Measurements from ENCODE around the gene CNTNAP2. TPM values are rescaled to one million over a fixed set of nuclear protein-coding genes. Genes with fewer than 3 reads are reported as not detected.

CNTNAP2 gene
- total and polyA plus RNA-seq, 2 donors (not counting 1 experiment from before 2014, with no cell fraction given): not detected

- Histone ChIP-seq H3K9ac (ENCODE audit: insufficient read depth, low read length) (no peak overlapping the region), H2AFZ (ENCODE audit: low read length) (no peak overlapping the region), H4K20me1 (ENCODE audit: control insufficient read depth, extremely low read depth, insufficient read depth, low read length) (no peaks in the 10 kb centered on the region), H3K4me1 (ENCODE audit: control insufficient read depth, extremely low read depth, insufficient read depth, low read length) (no peaks in the 10 kb centered on the region), H3K36me3 (ENCODE audit: control insufficient read depth, insufficient read depth, low read length) (no peaks in the 10 kb centered on the region), H3K4me2 (ENCODE audit: extremely low read depth, insufficient read depth, low read length) (no peak overlapping the region), H3K27ac (ENCODE audit: insufficient read depth, low read length) (no peak overlapping the region), H3K4me3 (replicated peaks in 1 of 4; ENCODE audit: control extremely low read depth in 1 of 4, insufficient read depth in 1 of 4, low read depth in 3 of 4, low read length in 4 of 4) (no peak overlapping the region), H3K27me3 (ENCODE audit: control insufficient read depth, insufficient read depth, low read length) (no peaks in the 10 kb centered on the region), H3K79me2 (ENCODE audit: control insufficient read depth, insufficient read depth, low read length) (no peaks in the 10 kb centered on the region), H3K9me3 (ENCODE audit: control insufficient read depth, insufficient read depth, low read depth, low read length) (no peaks in the 10 kb centered on the region)
- peak in 1 of 2 donors; percentile 24 for DNase-seq (ENCODE audit: low read depth in 2 of 2)
- no peak for TF ChIP-seq CTCF (conservative IDR thresholded peaks at IDR 0.05 in 1 of 2, IDR thresholded peaks at IDR 0.05 in 1 of 2; ENCODE audit: low read depth in 1 of 2, low read length in 2 of 2)
- TF ChIP-seq EZH2 (IDR thresholded peaks at IDR 0.05; ENCODE audit: low read length, missing control alignments): no peak
These were observed 688.5 kb downstream of the CNTNAP2 start for GRCh38 chr7:146805082-146805481.

- Histone ChIP-seq H3K27me3 (ENCODE audit: control insufficient read depth, insufficient read depth, low read length) (no peaks in the 10 kb centered on the region), H3K4me1 (ENCODE audit: control insufficient read depth, extremely low read depth, insufficient read depth, low read length) (no peaks in the 10 kb centered on the region), H3K9ac (ENCODE audit: insufficient read depth, low read length) (no peak overlapping the region), H3K36me3 (ENCODE audit: control insufficient read depth, insufficient read depth, low read length) (no peaks in the 10 kb centered on the region), H3K4me3 (replicated peaks in 1 of 4; ENCODE audit: control extremely low read depth in 1 of 4, insufficient read depth in 1 of 4, low read depth in 3 of 4, low read length in 4 of 4) (no peak overlapping the region), H3K27ac (ENCODE audit: insufficient read depth, low read length) (no peak overlapping the region), H4K20me1 (ENCODE audit: control insufficient read depth, extremely low read depth, insufficient read depth, low read length) (no peaks in the 10 kb centered on the region), H2AFZ (ENCODE audit: low read length) (no peak overlapping the region), H3K79me2 (ENCODE audit: control insufficient read depth, insufficient read depth, low read length) (no peaks in the 10 kb centered on the region), H3K9me3 (ENCODE audit: control insufficient read depth, insufficient read depth, low read depth, low read length) (no peaks in the 10 kb centered on the region), H3K4me2 (ENCODE audit: extremely low read depth, insufficient read depth, low read length) (no peak overlapping the region)
- TF ChIP-seq EZH2 (IDR thresholded peaks at IDR 0.05; ENCODE audit: low read length, missing control alignments) (no peak), CTCF (conservative IDR thresholded peaks at IDR 0.05 in 1 of 2, IDR thresholded peaks at IDR 0.05 in 1 of 2; ENCODE audit: low read depth in 1 of 2, low read length in 2 of 2) (no peak)
- no peak for DNase-seq (ENCODE audit: low read depth in 2 of 2)
These were observed 709.7 kb downstream of the CNTNAP2 start for GRCh38 chr7:146826329-146826728.

GRCh38 chr7:146830686-146831085, 714.1 kb downstream of the CNTNAP2 start:
- TF ChIP-seq EZH2 (IDR thresholded peaks at IDR 0.05; ENCODE audit: low read length, missing control alignments) (no peak), CTCF (conservative IDR thresholded peaks at IDR 0.05 in 1 of 2, IDR thresholded peaks at IDR 0.05 in 1 of 2; ENCODE audit: low read depth in 1 of 2, low read length in 2 of 2) (no peak)
- H3K4me1 ChIP-seq (ENCODE audit: control insufficient read depth, extremely low read depth, insufficient read depth, low read length): no peaks in the 10 kb centered on the region
- H2AFZ ChIP-seq (ENCODE audit: low read length): no peak overlapping the region
- no peak overlapping the region for H3K9ac ChIP-seq (ENCODE audit: insufficient read depth, low read length)
- H4K20me1 ChIP-seq (ENCODE audit: control insufficient read depth, extremely low read depth, insufficient read depth, low read length): no peaks in the 10 kb centered on the region
- no peaks in the 10 kb centered on the region for H3K9me3 ChIP-seq (ENCODE audit: control insufficient read depth, insufficient read depth, low read depth, low read length)
- H3K27me3 ChIP-seq (ENCODE audit: control insufficient read depth, insufficient read depth, low read length): no peaks in the 10 kb centered on the region
- H3K4me3 ChIP-seq (replicated peaks in 1 of 4; ENCODE audit: control extremely low read depth in 1 of 4, insufficient read depth in 1 of 4, low read depth in 3 of 4, low read length in 4 of 4): no peak overlapping the region
- H3K79me2 ChIP-seq (ENCODE audit: control insufficient read depth, insufficient read depth, low read length): no peaks in the 10 kb centered on the region
- no peak for DNase-seq (ENCODE audit: low read depth in 2 of 2)
- no peaks in the 10 kb centered on the region for H3K36me3 ChIP-seq (ENCODE audit: control insufficient read depth, insufficient read depth, low read length)
- no peak overlapping the region for H3K4me2 ChIP-seq (ENCODE audit: extremely low read depth, insufficient read depth, low read length)
- H3K27ac ChIP-seq (ENCODE audit: insufficient read depth, low read length): no peak overlapping the region

Data from fibroblast of lung (primary cell).